ENCODE results near the gene SPPL2B. TPM values are rescaled to one million over a fixed set of nuclear protein-coding genes. Genes with fewer than 3 reads are reported as not detected.

Gene SPPL2B
- total RNA-seq, 2 donors from 2014 or later: 52.0 to 55.3 TPM

GRCh38 chr19:2307518-2308012, 20.9 kb upstream of the SPPL2B start:
- no peak overlapping the region for H3K27ac Mint-ChIP-seq
- H3K9me3 Mint-ChIP-seq: no peaks in the 10 kb centered on the region
- H3K4me3 Mint-ChIP-seq: peak overlapping the region in 1 of 2 donors; percentile 15
- ATAC-seq (replicated peaks in 1 of 2) (no peak), DNase-seq (no peak)
- H3K4me1 Mint-ChIP-seq (ENCODE audit: low read depth): peaks cover 7% of the 10 kb centered on the region
- peaks cover 64% of the 10 kb centered on the region for H3K27me3 Mint-ChIP-seq (ENCODE audit: low read depth)
- H3K36me3 Mint-ChIP-seq (ENCODE audit: insufficient read depth in 2 of 2): peaks cover 0 to 2% of the 10 kb centered on the region in 2 donors

GRCh38 chr19:2308114-2308556, 20.3 kb upstream of the SPPL2B start, which contains the start of gene LINGO3:
LINGO3 (minus strand) TSS chr19:2308154; CDS start chr19:2291776, 16,378 bp downstream.
- peaks cover 0 to 2% of the 10 kb centered on the region in 2 donors for H3K36me3 Mint-ChIP-seq (ENCODE audit: insufficient read depth in 2 of 2)
- no peak for DNase-seq
- peaks cover 1% of the 10 kb centered on the region for H3K4me1 Mint-ChIP-seq (ENCODE audit: low read depth)
- no peaks in the 10 kb centered on the region for H3K9me3 Mint-ChIP-seq
- peak within 1 kb of the TSS; percentile 62 to 69 for H3K4me3 Mint-ChIP-seq
- no peak for ATAC-seq (replicated peaks in 1 of 2)
- peaks cover 63% of the 10 kb centered on the region for H3K27me3 Mint-ChIP-seq (ENCODE audit: low read depth)
- H3K27ac Mint-ChIP-seq: no peak within 1 kb of the TSS

- Mint-ChIP-seq H3K36me3 (ENCODE audit: insufficient read depth in 2 of 2) (peaks cover 3 to 4% of the 10 kb centered on the region in 2 donors), H3K4me3 (no peak overlapping the region), H3K27me3 (ENCODE audit: low read depth) (peaks cover 55% of the 10 kb centered on the region), H3K27ac (no peak overlapping the region), H3K4me1 (ENCODE audit: low read depth) (no peaks in the 10 kb centered on the region), H3K9me3 (peaks cover under 1 to 2% of the 10 kb centered on the region in 2 donors)
- DNase-seq (no peak), ATAC-seq (replicated peaks in 1 of 2) (no peak)
These were observed 18.6 kb upstream of the SPPL2B start for GRCh38 chr19:2309734-2310362.

- no peak overlapping the region for H3K4me3 Mint-ChIP-seq
- ATAC-seq (replicated peaks in 1 of 2) (no peak), DNase-seq (no peak)
- no peak overlapping the region for H3K27ac Mint-ChIP-seq
- no peaks in the 10 kb centered on the region for H3K4me1 Mint-ChIP-seq (ENCODE audit: low read depth)
- peaks cover 4% of the 10 kb centered on the region in 2 donors for H3K9me3 Mint-ChIP-seq
- peaks cover 42% of the 10 kb centered on the region for H3K27me3 Mint-ChIP-seq (ENCODE audit: low read depth)
- peaks cover 6% of the 10 kb centered on the region in 2 donors for H3K36me3 Mint-ChIP-seq (ENCODE audit: insufficient read depth in 2 of 2)
These were observed 17.4 kb upstream of the SPPL2B start for GRCh38 chr19:2311093-2311492.

GRCh38 chr19:2312820-2313501, 15.5 kb upstream of the SPPL2B start:
- Mint-ChIP-seq H3K4me3 (no peak overlapping the region), H3K27ac (no peak overlapping the region)

GRCh38 chr19:2315121-2315817, 13.2 kb upstream of the SPPL2B start:
- H3K27ac Mint-ChIP-seq: no peak overlapping the region
- H3K4me1 Mint-ChIP-seq (ENCODE audit: low read depth): no peaks in the 10 kb centered on the region
- H3K9me3 Mint-ChIP-seq: peaks cover 4% of the 10 kb centered on the region in 2 donors

More at GRCh38 chr19:2312820-2313501, 15.5 kb upstream of the SPPL2B start:
- Mint-ChIP-seq H3K9me3 (peaks cover 4% of the 10 kb centered on the region in 2 donors), H3K36me3 (ENCODE audit: insufficient read depth in 2 of 2) (peaks cover 6% of the 10 kb centered on the region in 2 donors), H3K4me1 (ENCODE audit: low read depth) (no peaks in the 10 kb centered on the region), H3K27me3 (ENCODE audit: low read depth) (peaks cover 29% of the 10 kb centered on the region)
- DNase-seq: no peak
- no peak for ATAC-seq (replicated peaks in 1 of 2)

GRCh38 chr19:2315818-2316353, 12.6 kb upstream of the SPPL2B start:
- Mint-ChIP-seq H3K4me1 (ENCODE audit: low read depth) (no peaks in the 10 kb centered on the region), H3K27ac (no peak overlapping the region), H3K27me3 (ENCODE audit: low read depth) (peaks cover 12% of the 10 kb centered on the region), H3K4me3 (no peak overlapping the region), H3K36me3 (ENCODE audit: insufficient read depth in 2 of 2) (peaks cover 4 to 6% of the 10 kb centered on the region in 2 donors), H3K9me3 (peaks cover 4% of the 10 kb centered on the region in 2 donors)
- DNase-seq (peak; percentile 36 to 42), ATAC-seq (replicated peaks in 1 of 2) (peak; percentile 61 to 62)

More at GRCh38 chr19:2315121-2315817, 13.2 kb upstream of the SPPL2B start:
- ATAC-seq (replicated peaks in 1 of 2) (no peak), DNase-seq (no peak)
- H3K36me3 Mint-ChIP-seq (ENCODE audit: insufficient read depth in 2 of 2): peaks cover 4 to 6% of the 10 kb centered on the region in 2 donors
- H3K4me3 Mint-ChIP-seq: no peak overlapping the region
- H3K27me3 Mint-ChIP-seq (ENCODE audit: low read depth): peaks cover 12% of the 10 kb centered on the region

GRCh38 chr19:2317300-2317699, 11.2 kb upstream of the SPPL2B start:
- Mint-ChIP-seq H3K4me1 (ENCODE audit: low read depth) (no peaks in the 10 kb centered on the region), H3K27ac (no peak overlapping the region), H3K27me3 (ENCODE audit: low read depth) (peaks cover 12% of the 10 kb centered on the region), H3K4me3 (no peak overlapping the region), H3K36me3 (ENCODE audit: insufficient read depth in 2 of 2) (peaks cover 6% of the 10 kb centered on the region in 2 donors), H3K9me3 (peaks cover 4% of the 10 kb centered on the region in 2 donors)
- ATAC-seq (replicated peaks in 1 of 2) (no peak), DNase-seq (no peak)

GRCh38 chr19:2317756-2318155, 10.7 kb upstream of the SPPL2B start:
- peaks cover 6% of the 10 kb centered on the region in 2 donors for H3K36me3 Mint-ChIP-seq (ENCODE audit: insufficient read depth in 2 of 2)
- no peak overlapping the region for H3K4me3 Mint-ChIP-seq
- no peak for ATAC-seq (replicated peaks in 1 of 2)

GRCh38 chr19:2318923-2319322, 9.6 kb upstream of the SPPL2B start:
- H3K4me3 Mint-ChIP-seq: no peak overlapping the region
- peaks cover 4% of the 10 kb centered on the region in 2 donors for H3K9me3 Mint-ChIP-seq
- no peaks in the 10 kb centered on the region for H3K4me1 Mint-ChIP-seq (ENCODE audit: low read depth)
- no peak overlapping the region for H3K27ac Mint-ChIP-seq
- peaks cover under 1% of the 10 kb centered on the region for H3K27me3 Mint-ChIP-seq (ENCODE audit: low read depth)
- DNase-seq (no peak), ATAC-seq (replicated peaks in 1 of 2) (no peak)
- H3K36me3 Mint-ChIP-seq (ENCODE audit: insufficient read depth in 2 of 2): peaks cover 6 to 9% of the 10 kb centered on the region in 2 donors

More at GRCh38 chr19:2317756-2318155, 10.7 kb upstream of the SPPL2B start:
- no peak for DNase-seq
- Mint-ChIP-seq H3K9me3 (peaks cover 4% of the 10 kb centered on the region in 2 donors), H3K27me3 (ENCODE audit: low read depth) (peaks cover 12% of the 10 kb centered on the region), H3K27ac (no peak overlapping the region), H3K4me1 (ENCODE audit: low read depth) (no peaks in the 10 kb centered on the region)

- H3K4me1 Mint-ChIP-seq (ENCODE audit: low read depth): no peaks in the 10 kb centered on the region
- ATAC-seq (replicated peaks in 1 of 2) (no peak), DNase-seq (no peak)
- peaks cover 4% of the 10 kb centered on the region in 2 donors for H3K9me3 Mint-ChIP-seq
- no peaks in the 10 kb centered on the region for H3K27me3 Mint-ChIP-seq (ENCODE audit: low read depth)
- H3K36me3 Mint-ChIP-seq (ENCODE audit: insufficient read depth in 2 of 2): peaks cover 5 to 9% of the 10 kb centered on the region in 2 donors
- H3K4me3 Mint-ChIP-seq: no peak overlapping the region
- no peak overlapping the region for H3K27ac Mint-ChIP-seq
These were observed 8.9 kb upstream of the SPPL2B start for GRCh38 chr19:2319551-2319950.

GRCh38 chr19:2320049-2320448, 8.4 kb upstream of the SPPL2B start:
- Mint-ChIP-seq H3K4me3 (no peak overlapping the region), H3K9me3 (peaks cover under 1 to 1% of the 10 kb centered on the region in 2 donors), H3K27me3 (ENCODE audit: low read depth) (no peaks in the 10 kb centered on the region), H3K4me1 (ENCODE audit: low read depth) (peaks cover under 1% of the 10 kb centered on the region), H3K36me3 (ENCODE audit: insufficient read depth in 2 of 2) (peaks cover under 1 to 5% of the 10 kb centered on the region in 2 donors), H3K27ac (no peak overlapping the region)
- no peak for DNase-seq
- ATAC-seq (replicated peaks in 1 of 2): no peak
